Heart left ventricle (tissue), 16 donors: Measurements from ENCODE around the gene SHISA8. TPM values are rescaled to one million over a fixed set of nuclear protein-coding genes. Genes with fewer than 3 reads are reported as not detected.
A peak's percentile ranks its signal among the peaks of the same experiment; 100 is the strongest.

Source experiments
- ATAC-seq, 4 donors: fragments of 200-7000 bp; cut with Tn5 transposase; one replicate each; pipeline ENCODE4 v1.9.1; 2020 to 2022; ENCODE audit warnings: moderate library complexity in 4 of 4, mild to moderate bottlenecking in 3 of 4, moderate number of reproducible peaks in 1 of 4
- DNase-seq, 5 donors: peaks; one replicate each; pipeline ENCODE4 v3.0.0-alpha.2; 2020
- H3K27ac ChIP-seq, 12 donors: fragments of 200-600 bp; sonication (generic) in 4 of 12; one replicate each; pipeline versions ENCODE4 v1.5.0 to v1.8.0; 2016 to 2022; ENCODE audit warnings: mild to moderate bottlenecking in 2 of 12
- H3K27me3 ChIP-seq, 9 donors: fragments of 200-600 bp; sonication (generic) in 2 of 9; one replicate each; pipeline versions ENCODE4 v1.5.1 to v1.8.0; 2016 to 2022; ENCODE audit warnings: mild to moderate bottlenecking in 3 of 9
- H3K36me3 ChIP-seq, 9 donors: fragments of 200-600 bp; sonication (generic) in 2 of 9; one replicate each; pipeline versions ENCODE4 v1.5.0 to v1.8.0; 2018 to 2022; ENCODE audit warnings: mild to moderate bottlenecking in 2 of 9
- H3K4me1 ChIP-seq, 12 donors: fragments of 200-600 bp; sonication (generic) in 4 of 12; one replicate each; pipeline versions ENCODE4 v1.5.0 to v1.8.0; 2016 to 2022; ENCODE audit warnings: mild to moderate bottlenecking in 3 of 12
- H3K4me3 ChIP-seq, 12 donors: fragments of 200-600 bp; sonication (generic) in 4 of 12; one replicate each; pipeline versions ENCODE4 v1.5.0 to v1.8.0; 2017 to 2022; ENCODE audit warnings: mild to moderate bottlenecking in 9 of 12, moderate library complexity in 4 of 12
- H3K9me3 ChIP-seq, 12 donors: fragments of 200-600 bp; sonication (generic) in 4 of 12; one replicate each; pipeline versions ENCODE4 v1.5.0 to v1.8.0; 2016 to 2022; ENCODE audit warnings: mild to moderate bottlenecking in 1 of 12
- POLR2A ChIP-seq, 2 donors: fragments of 450-650 bp; IDR thresholded peaks; one replicate each; pipeline ENCODE4 v1.6.1; 2017; ENCODE audit warnings: antibody characterized with exemption in 2 of 2, mild to moderate bottlenecking in 2 of 2, moderate library complexity in 2 of 2
- WGBS, 4 donors: extraction: QIAGEN DNeasy Blood & Tissue Kit in 2 of 4; methylation state at CpG; one replicate each; pipeline versions ENCODE4 v1.1.5 to v1.1.7; 2013 to 2018; 5-methylcytosine and 5-hydroxymethylcytosine counted together
- intact Hi-C, 10 donors: fragments of 100-400 bp; cut with DNase I; formaldehyde crosslinking; loops; one replicate each; pipeline versions ENCODE4 v1.11.1 to v1.14.2; 2022
- polyA plus RNA-seq, 2 donors: library from polyadenylated mRNA; stranded (reverse); fragments of 200-250 nt; gene quantifications; one replicate each; pipeline ENCODE4 v1.2.3, GENCODE V29; 2013
- total RNA-seq, 9 donors: library from RNA; depleted of rRNA in 2 of 9; stranded (reverse); fragments of >200 nt in 2 of 9; fragmentation: NEBNext Ultra II Directional in 3 of 9; extraction: Animal tissue kit (Norgen Biotek cat#: 25700) in 3 of 9; gene quantifications; one replicate each; pipeline versions ENCODE4 v1.1.0 to v1.2.4, GENCODE V29; 2016 to 2023
- TF ChIP-seq, protein P1 (sequence below), 12 donors: fragments of 200-600 bp; sonication (generic) in 4 of 12; IDR thresholded peaks; one replicate each; pipeline versions ENCODE4 v1.5.0 to v1.8.0; 2018 to 2022; ENCODE audit warnings: antibody characterized with exemption in 12 of 12, mild to moderate bottlenecking in 5 of 12
- donor health status: ischemic (EF 13 %, LVEDD 7.1; RV severe dilation, severe dysfunction).
- donor health status: healthy with polysubstance abuse.
- donor health status: DM: no; HTN: yes; CAD: no.
- donor health status: DM: no; HTN: no; CAD: no.
- donor health status: ischemic (EF 25% LVEDD 6.9; RV normal size, moderate dysfunction).
- donor health status: ischemic (EF 25% LVEDD 5.7; RV mildly dilated, moderate dysfunction).
- donor health status: healthy.
- donor health status: DM: yes; HTN: yes; CAD: no.
- donor health status: ischemic (EF 35%, LVEDD 5.7; RV mildly dilated, moderate dysfunction).
- donor health status: nonischemic (EF 11% LVEDD 7.7; RV severe dilation, severe dysfunction).
- donor health status: DM: yes; HTN: yes; CAD: no.
- donor health status: PGD.
- donor health status: ischemic (EF 29% LVEDD 5.4; RV normal size, mild dysfunction).
- donor health status: nonischemic (EF 23%, LVEDD 6.1; RV moderate dilation, normal function).

SHISA8 gene
- total and polyA plus RNA-seq, 11 donors: 0.48 to 4.4 (median 1.2) TPM; not detected in 1

DNA sequence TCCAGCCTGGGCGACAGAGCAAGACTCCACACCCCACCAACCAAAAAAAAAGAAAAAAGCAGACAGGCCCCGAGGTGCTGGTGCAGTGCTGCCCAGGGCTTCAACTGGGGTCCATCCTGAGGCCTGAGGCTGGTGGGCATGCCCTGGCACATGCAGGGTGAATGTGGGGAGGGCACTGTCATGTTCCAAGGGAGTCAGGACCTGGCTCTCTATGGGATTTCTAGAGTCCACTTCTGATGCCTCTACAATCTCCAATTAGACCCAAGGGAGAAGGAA is 22.0 kb upstream of the SHISA8 start:
- no peak for TF ChIP-seq POLR2A (IDR thresholded peaks at IDR 0.05)
- TF ChIP-seq, protein P1, sequence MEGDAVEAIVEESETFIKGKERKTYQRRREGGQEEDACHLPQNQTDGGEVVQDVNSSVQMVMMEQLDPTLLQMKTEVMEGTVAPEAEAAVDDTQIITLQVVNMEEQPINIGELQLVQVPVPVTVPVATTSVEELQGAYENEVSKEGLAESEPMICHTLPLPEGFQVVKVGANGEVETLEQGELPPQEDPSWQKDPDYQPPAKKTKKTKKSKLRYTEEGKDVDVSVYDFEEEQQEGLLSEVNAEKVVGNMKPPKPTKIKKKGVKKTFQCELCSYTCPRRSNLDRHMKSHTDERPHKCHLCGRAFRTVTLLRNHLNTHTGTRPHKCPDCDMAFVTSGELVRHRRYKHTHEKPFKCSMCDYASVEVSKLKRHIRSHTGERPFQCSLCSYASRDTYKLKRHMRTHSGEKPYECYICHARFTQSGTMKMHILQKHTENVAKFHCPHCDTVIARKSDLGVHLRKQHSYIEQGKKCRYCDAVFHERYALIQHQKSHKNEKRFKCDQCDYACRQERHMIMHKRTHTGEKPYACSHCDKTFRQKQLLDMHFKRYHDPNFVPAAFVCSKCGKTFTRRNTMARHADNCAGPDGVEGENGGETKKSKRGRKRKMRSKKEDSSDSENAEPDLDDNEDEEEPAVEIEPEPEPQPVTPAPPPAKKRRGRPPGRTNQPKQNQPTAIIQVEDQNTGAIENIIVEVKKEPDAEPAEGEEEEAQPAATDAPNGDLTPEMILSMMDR (IDR thresholded peaks at IDR 0.05): no peak
- Histone ChIP-seq H3K27me3 (no peaks in the 10 kb centered on the region), H3K36me3 (no peaks in the 10 kb centered on the region), H3K4me3 (no peak overlapping the region), H3K27ac (no peak overlapping the region), H3K4me1 (peaks cover 0 to 35% (median 11%) of the 10 kb centered on the region in 12 donors), H3K9me3 (no peaks in the 10 kb centered on the region)
- WGBS, 4 donors: 83 to 98% (median 94%) methylated on average over 2 of the region's 2 CpGs
- intact Hi-C loops: loop anchor here in 1 of 10 donors (5.0 kb wide), 1 partner anchor 45 kb away; no protein-coding TSS in a partner anchor
- DNase-seq (no peak), ATAC-seq (no peak)

DNA sequence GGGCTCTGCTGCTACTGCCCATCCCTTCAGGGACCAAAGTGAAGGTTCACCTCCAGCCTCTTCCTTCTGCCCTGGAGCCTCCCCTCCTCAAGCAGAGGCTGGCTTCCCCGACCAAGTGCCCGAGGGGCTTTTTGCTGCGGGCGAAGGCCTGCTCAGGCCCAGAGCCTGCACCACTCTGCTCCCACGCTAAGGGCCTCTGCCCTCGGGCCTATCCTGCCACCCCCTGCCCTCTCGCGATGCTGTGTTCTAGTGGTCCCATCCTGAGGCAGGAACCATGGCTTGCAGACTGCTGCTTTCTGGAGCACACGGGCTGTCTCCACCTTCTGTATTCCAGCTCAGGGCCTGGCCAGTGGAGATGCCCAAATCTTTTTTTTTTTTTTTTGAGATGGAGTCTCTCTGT is 20.6 kb upstream of the SHISA8 start:
- WGBS, 4 donors: 88 to 93% (median 90%) methylated on average over 9 of the region's 9 CpGs
- H3K4me1 ChIP-seq: peaks cover 0 to 28% (median 8%) of the 10 kb centered on the region in 12 donors
- no peak overlapping the region for H3K4me3 ChIP-seq
- TF ChIP-seq, protein P1 (IDR thresholded peaks at IDR 0.05): no peak
- TF ChIP-seq POLR2A (IDR thresholded peaks at IDR 0.05): no peak
- H3K27me3 ChIP-seq: no peaks in the 10 kb centered on the region
- no peak for DNase-seq
- ATAC-seq: no peak
- H3K36me3 ChIP-seq: no peaks in the 10 kb centered on the region
- intact Hi-C loops: loop anchor here in 1 of 10 donors (5.0 kb wide), 1 partner anchor 43 kb away; no protein-coding TSS in a partner anchor
- H3K27ac ChIP-seq: peak overlapping the region in 8 of 12 donors; percentile 51 to 84 (median 61)
- no peaks in the 10 kb centered on the region for H3K9me3 ChIP-seq

DNA sequence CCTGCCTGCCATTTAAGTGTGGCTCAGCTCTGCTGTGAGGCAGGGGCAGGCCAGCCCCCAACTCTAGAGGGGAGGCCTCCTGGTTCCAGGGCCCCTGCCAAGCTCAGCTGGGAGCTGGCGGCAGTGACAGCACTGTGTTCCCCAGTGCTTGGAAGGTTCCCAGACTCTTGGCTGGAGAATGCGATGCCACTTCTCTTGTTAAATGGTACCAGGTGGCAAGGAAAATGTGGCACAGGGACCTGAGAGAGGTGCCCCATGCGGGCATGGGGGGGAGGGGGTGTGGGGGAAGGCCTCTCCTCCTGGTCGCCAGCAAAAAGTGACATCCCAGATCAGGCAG is 20.1 kb upstream of the SHISA8 start:
- Histone ChIP-seq H3K4me3 (no peak overlapping the region), H3K4me1 (peaks cover 0 to 28% (median 7%) of the 10 kb centered on the region in 12 donors), H3K27me3 (no peaks in the 10 kb centered on the region), H3K9me3 (no peaks in the 10 kb centered on the region), H3K36me3 (no peaks in the 10 kb centered on the region), H3K27ac (peak overlapping the region in 10 of 12 donors; percentile 16 to 84 (median 64))
- 50 to 78% (median 56%) methylated on average over 3 to 4 of the region's 4 CpGs for WGBS, 4 donors
- intact Hi-C loops: loop anchor here in 1 of 10 donors (5.0 kb wide), 1 partner anchor 43 kb away; no protein-coding TSS in a partner anchor
- ATAC-seq (peak; percentile 77 to 81 (median 78)), DNase-seq (peak in 4 of 5 donors; percentile 44 to 71 (median 66))
- TF ChIP-seq POLR2A (IDR thresholded peaks at IDR 0.05): no peak
- TF ChIP-seq, protein P1 (IDR thresholded peaks at IDR 0.05): no peak

DNA sequence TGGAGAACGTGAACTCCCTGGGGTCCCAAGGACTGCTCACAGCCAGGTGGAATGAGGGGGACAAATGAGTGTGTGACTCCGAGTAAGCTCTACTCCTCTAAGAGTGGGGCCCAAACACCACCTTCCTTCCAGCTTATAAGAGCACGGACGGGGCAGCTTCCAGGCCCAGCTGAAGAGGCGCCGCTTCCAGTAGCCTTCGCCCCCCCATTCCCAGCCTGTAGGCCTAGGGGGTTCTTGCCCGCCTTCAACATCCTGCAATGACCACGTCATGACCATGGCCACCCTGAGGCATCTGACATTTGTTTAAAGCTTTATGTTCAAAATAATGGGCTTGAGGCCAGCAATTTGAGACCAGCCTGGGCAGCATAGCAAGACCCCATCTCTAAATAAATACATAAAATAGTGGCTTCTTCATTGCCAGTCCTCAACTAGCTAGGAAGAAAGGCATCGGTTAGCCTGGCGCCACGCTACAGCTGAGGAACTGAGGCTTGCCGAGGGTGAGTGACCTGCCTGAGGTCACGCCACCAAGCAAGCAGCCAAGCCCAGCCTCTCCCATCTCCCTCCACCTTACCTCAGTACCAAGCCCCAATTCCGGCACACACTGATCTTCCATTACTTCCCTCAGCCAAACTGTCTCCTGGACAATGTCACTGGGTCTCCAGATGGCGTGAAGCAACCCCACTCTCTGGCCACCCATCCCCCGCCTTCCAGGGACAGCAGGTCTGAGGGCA is 19.6 kb upstream of the SHISA8 start:
- ATAC-seq (peak; percentile 13 to 56 (median 42)), DNase-seq (no peak)
- Histone ChIP-seq H3K9me3 (no peaks in the 10 kb centered on the region), H3K4me3 (no peak overlapping the region), H3K27ac (peak overlapping the region in 10 of 12 donors; percentile 16 to 84 (median 64)), H3K4me1 (peaks cover 0 to 28% (median 5%) of the 10 kb centered on the region in 12 donors), H3K36me3 (no peaks in the 10 kb centered on the region), H3K27me3 (no peaks in the 10 kb centered on the region)
- no peak for TF ChIP-seq POLR2A (IDR thresholded peaks at IDR 0.05)
- TF ChIP-seq, protein P1 (IDR thresholded peaks at IDR 0.05): no peak
- 89 to 97% (median 91%) methylated on average over 16 to 17 of the region's 17 CpGs for WGBS, 4 donors
- intact Hi-C loops: loop anchor here in 1 of 10 donors (5.0 kb wide), 1 partner anchor 42 kb away; no protein-coding TSS in a partner anchor
